ENCODE measurements around the gene IKZF3.
"Not testable (repeated sequence)": the region's sequence is repeated elsewhere in the genome, so short reads cannot be mapped to it uniquely, and the experiment has no call there.

IKZF3 gene

GRCh38 chr17:39863918-39864746, at the start of gene IKZF3:
TSS of gene IKZF3 (minus strand) at chr17:39864312. CDS start at chr17:39864126, 186 bp downstream.
- no peak for DNase-seq (ENCODE audit: low read depth, low spot score)

- no peak for DNase-seq (ENCODE audit: low read depth, low spot score)
Measured at GRCh38 chr17:39908789-39909352, 44.8 kb upstream of the IKZF3 start.

GRCh38 chr17:39904990-39905288, 40.8 kb upstream of the IKZF3 start:
- DNase-seq (ENCODE audit: low read depth, low spot score), result no peak

- no peak for DNase-seq (ENCODE audit: low read depth, low spot score)
Measured at GRCh38 chr17:39903158-39903884, 39.2 kb upstream of the IKZF3 start.

- not testable (repeated sequence) for DNase-seq (ENCODE audit: low read depth, low spot score)
Measured at GRCh38 chr17:39902027-39902426, 37.9 kb upstream of the IKZF3 start.

GRCh38 chr17:39899215-39899614, 35.1 kb upstream of the IKZF3 start:
- no peak for DNase-seq (ENCODE audit: low read depth, low spot score)

- DNase-seq (ENCODE audit: low read depth, low spot score), result no peak
Measured at GRCh38 chr17:39898088-39898487, 34.0 kb upstream of the IKZF3 start.

GRCh38 chr17:39894681-39895376, 30.7 kb upstream of the IKZF3 start:
- no peak for DNase-seq (ENCODE audit: low read depth, low spot score)

GRCh38 chr17:39889200-39889599, 25.1 kb upstream of the IKZF3 start:
- DNase-seq (ENCODE audit: low read depth, low spot score), result no peak

- DNase-seq (ENCODE audit: low read depth, low spot score), result no peak
Measured at GRCh38 chr17:39887078-39887477, 23.0 kb upstream of the IKZF3 start.

- DNase-seq (ENCODE audit: low read depth, low spot score), result not testable (repeated sequence)
Measured at GRCh38 chr17:39886102-39886501, 22.0 kb upstream of the IKZF3 start.

- no peak for DNase-seq (ENCODE audit: low read depth, low spot score)
Measured at GRCh38 chr17:39872751-39873150, 8.6 kb upstream of the IKZF3 start.

GRCh38 chr17:39871801-39872200, 7.7 kb upstream of the IKZF3 start:
- no peak for DNase-seq (ENCODE audit: low read depth, low spot score)

GRCh38 chr17:39870776-39871175, 6.7 kb upstream of the IKZF3 start:
- no peak for DNase-seq (ENCODE audit: low read depth, low spot score)

GRCh38 chr17:39868554-39868942, 4.4 kb upstream of the IKZF3 start:
- no peak for DNase-seq (ENCODE audit: low read depth, low spot score)

GRCh38 chr17:39867880-39868553, 3.9 kb upstream of the IKZF3 start, which contains the start of gene ZPBP2:
TSS of gene ZPBP2 (plus strand) at chr17:39868202. CDS start at chr17:39868355, 153 bp downstream.
- no peak for DNase-seq (ENCODE audit: low read depth, low spot score)

- DNase-seq (ENCODE audit: low read depth, low spot score), result no peak
Measured at GRCh38 chr17:39867084-39867879, 3.2 kb upstream of the IKZF3 start.

GRCh38 chr17:39866013-39866730, 2.1 kb upstream of the IKZF3 start:
- DNase-seq (ENCODE audit: low read depth, low spot score), result no peak

GRCh38 chr17:39863244-39863917, 731 bp downstream of the IKZF3 start:
- DNase-seq (ENCODE audit: low read depth, low spot score), result no peak
